Stimulated activated CD4-positive, alpha-beta T cell treated with anti-CD3 and anti-CD28 coated beads, Interleukin-1b, Interleukin-23, amount 100 ng/mL, for 48 hours (primary cell): Measurements from ENCODE around the gene LEP.

Source experiments
- DNase-seq: peaks from one replicate; pipeline ENCODE4 v3.0.0-alpha.2; 2020

The LEP gene

DNA sequence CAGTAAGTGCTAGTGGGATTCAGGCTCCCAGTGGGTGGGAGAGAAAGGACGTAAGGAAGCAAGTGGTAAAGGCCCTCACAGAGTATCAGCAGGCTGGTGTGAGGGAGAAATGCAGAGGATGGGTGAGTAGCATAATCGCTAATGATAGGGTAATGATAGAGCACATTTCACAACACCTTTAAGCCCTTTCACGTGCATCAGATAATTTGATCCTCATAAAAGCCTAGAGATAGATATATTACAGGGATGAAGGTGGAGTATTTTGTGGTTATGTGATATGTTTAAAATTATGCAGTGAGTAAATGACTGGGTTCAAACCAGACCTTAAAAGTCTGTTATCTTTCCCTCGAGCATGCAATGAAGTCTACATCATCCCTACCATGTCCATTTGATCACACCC is 10.3 kb downstream of the LEP start:
- DNase-seq, result no peak

DNA sequence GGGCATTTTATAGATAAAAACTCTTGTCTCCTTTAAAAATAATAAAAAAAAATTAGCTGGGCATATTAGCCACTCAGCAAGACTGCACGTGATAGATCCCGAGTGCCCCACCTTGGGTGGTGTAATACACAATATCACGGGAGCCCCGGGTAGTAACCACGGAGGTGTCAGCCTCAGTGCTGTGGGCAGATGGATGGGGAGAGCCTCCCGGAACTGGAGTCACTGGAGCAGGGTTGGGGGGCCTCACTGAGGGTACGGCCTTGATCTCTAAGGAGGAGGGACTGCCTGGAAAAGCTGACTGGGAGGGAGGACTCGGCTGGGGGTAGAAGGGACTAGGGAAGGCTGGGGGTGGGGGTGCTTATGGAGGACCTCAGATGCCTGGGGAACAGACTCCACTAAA is 12.6 kb downstream of the LEP start:
- DNase-seq, result no peak

DNA sequence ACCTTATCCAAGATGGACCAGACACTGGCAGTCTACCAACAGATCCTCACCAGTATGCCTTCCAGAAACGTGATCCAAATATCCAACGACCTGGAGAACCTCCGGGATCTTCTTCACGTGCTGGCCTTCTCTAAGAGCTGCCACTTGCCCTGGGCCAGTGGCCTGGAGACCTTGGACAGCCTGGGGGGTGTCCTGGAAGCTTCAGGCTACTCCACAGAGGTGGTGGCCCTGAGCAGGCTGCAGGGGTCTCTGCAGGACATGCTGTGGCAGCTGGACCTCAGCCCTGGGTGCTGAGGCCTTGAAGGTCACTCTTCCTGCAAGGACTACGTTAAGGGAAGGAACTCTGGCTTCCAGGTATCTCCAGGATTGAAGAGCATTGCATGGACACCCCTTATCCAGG is 13.4 kb downstream of the LEP start:
- DNase-seq, result no peak

DNA sequence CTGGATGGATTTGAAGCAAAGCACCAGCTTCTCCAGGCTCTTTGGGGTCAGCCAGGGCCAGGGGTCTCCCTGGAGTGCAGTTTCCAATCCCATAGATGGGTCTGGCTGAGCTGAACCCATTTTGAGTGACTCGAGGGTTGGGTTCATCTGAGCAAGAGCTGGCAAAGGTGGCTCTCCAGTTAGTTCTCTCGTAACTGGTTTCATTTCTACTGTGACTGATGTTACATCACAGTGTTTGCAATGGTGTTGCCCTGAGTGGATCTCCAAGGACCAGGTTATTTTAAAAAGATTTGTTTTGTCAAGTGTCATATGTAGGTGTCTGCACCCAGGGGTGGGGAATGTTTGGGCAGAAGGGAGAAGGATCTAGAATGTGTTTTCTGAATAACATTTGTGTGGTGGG is 14.2 kb downstream of the LEP start:
- no peak for DNase-seq

DNA sequence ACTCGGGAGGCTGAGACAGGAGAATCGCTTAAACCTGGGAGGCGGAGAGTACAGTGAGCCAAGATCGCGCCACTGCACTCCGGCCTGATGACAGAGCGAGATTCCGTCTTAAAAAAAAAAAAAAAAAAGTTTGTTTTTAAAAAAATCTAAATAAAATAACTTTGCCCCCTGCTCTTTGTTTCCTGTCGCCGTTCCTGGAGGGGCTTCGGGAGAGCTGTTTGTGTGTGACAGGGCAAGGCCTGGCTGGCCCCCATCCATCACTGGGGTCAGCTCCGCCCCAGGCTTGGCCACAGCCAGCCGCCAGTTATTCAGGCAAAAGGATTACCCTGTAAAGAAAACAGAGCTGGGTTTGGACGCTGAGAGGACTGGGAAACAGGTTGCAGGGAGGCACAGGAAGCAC is 16.4 kb downstream of the LEP start:
- no peak for DNase-seq

DNA sequence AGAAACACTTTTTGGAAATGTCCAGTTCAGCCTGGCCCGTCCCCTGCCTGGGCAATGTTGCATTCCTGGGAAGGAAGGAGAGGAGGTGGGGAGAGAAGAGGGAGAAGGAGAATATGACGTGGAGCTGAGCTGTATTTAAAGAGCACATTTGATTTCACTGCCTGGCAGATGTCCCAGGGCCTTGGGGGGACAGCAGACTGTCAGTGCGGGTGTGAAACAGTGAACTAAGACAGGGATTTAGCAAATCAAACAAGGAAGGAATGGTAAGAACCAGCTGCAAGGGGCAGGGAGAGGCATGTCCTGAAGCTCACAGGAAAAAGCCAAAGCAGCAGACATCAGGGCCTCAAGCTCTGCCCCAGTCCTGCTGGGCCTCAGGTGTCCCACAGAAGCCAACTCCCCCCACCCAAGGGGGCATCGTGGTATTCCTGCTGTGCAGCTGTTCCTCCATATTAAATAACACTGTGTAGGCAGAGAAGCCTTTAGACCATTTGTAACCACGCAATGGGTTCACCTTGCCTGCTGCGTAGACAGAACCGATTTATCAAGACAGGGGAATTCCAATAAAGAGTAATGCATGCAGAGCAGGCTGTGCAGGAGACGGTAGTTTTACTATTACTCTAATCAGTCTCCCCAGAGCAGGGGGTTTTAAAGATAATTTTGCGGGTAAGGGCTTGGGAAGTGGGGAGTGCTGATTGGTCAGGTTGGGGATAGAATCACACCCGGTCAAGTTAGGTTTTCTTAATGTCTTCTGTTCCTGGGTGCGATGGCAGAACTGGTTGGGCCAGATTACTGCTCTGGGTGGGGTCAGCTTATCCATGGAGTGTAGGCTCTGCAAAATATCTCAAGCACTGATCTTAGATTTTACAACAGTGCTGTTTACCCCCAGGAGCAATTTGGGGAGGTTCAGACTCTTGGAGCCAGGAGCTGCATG is 18.3 kb downstream of the LEP start:
- DNase-seq, result no peak

DNA sequence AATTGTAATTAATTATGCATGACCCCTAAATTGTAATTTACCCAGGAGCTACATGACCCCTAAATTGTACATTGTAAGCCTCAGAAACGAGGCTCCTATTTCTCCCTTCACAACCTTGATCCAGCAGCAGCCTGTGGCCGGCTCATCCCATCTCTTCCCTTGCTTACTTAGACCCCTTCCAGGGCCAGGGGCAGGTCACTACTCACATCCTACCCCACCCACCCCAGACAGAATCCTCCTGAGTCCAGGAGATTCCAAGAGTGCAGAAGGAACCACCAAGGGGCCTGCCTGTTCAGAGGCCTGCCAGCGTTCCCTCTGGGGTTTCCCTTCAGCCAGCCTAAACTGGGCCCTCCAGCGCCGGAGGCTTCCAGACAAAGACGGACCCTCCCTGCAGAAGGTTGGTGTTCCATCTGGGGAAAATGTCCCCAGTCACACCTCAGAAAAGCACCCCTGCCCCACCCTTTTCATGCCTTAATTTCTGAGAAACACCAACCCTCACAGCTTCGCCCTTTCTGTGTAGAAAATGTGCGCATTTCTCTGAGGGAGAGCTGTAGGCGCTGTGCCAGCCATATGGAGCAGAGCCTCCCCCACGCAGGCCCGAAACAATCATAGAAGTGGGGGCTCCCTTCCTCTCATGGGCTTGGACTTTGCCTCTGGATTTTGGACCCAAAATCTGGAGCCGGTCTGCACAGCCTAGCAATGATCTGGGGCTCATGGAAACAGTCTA is 19.2 kb downstream of the LEP start:
- no peak for DNase-seq

DNA sequence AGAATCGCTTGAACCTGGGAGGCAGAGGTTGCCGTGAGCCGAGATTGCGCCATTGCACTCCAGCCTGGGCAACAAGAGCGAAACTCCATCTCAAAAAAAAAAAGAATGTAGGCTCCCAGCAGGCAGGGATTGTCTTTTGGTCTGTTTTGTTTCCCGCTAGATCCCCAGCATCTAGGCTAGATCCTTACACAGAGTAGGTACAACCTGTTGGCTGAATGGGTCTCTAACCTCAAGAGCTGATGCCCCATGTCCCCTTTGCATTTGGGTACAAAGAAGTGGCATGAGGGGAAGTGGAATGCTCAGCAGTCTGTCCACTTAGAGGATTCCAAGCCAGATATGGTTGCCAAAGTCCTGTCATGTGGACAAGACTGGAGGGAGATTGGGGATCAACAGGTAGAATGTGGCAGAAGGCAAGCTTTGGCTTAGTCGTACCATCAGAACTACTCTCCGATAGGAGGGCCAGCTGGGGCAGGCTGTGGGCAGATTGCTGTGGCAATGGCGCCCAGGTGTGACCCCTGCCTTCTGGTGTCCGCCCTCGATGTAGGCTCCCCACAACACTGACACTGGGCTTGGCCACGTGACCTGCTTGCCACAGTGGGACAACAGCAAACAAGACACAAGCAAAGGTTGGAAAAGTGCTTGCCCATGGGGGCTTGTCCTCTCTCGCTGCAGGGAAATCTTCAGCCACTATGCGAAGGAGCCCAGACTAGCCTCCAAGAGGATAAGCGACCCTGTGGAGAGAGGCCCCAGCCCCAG is 21.4 kb downstream of the LEP start:
- no peak for DNase-seq

DNA sequence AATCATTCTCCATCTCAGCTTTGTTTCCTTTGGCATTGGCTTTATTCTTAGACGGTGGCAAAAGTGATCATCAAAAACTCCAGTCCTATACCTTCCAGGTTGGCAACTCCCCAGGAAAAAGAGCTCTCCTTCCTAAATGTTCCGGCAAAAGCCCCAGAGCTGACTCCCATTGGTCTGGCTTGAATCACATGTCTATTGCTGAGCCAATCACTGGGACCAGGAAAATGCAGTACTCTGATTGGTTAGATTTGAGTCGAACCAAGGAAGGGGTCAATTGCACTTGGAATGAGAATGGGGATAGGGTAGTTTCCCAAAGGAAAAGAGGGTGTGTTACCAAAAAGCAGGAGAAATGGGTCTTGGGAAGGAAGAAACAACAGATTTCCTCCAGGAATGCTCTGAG is 22.3 kb downstream of the LEP start:
- DNase-seq, result no peak

DNA sequence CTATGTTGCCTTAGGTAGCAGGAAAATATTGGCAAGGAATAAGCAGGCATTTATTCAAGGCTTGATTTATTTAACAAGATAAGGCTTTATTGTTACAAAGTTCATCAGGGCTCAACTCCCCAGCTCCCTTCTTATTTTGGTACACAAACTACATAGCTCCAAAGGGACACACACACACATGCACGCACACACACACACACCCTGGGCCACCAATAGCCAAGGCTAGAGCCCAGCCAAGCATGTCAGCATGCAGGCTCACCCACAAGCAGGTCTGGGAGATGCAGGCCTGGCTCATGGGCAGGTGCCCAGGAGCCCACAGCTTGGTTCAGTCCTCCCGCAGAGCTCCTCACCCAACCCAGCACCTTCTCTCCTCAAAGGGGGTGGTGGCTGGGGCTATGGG is 23.4 kb downstream of the LEP start:
- no peak for DNase-seq

DNA sequence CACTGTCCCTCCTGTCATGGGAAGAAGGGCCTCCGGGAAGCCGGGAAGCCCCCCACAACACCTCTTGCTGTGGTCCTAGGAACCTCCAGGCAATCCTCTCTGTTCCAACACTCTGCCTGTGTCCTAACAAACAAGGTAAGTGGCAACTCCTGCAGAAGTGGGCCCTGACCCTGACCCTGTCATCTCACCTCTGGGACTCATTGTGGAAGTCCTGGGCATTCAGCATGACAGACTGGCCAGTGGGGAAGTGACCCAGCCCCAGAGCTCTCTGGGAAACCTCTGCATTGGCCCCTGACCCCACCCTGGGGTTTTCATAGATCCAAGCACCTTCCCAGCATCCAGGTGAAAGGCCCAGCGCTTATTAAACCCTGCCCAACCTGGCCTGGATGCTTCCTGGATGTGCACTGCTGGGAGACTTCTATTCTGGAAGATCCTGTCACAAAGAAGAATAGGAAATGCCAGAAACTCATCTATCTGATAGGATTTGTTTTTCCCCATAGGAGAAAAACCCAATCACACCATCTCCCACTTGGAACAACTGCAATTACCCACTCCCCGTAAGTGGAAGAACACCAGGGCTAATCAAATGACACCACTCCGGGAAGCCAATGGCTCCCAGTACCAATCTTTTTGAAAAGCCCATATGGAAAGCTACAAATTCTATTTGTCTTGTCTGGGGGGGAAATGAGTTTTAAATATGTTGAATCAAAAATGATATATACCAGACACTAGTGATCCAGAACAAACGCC is 24.3 kb downstream of the LEP start:
- DNase-seq, result no peak

DNA sequence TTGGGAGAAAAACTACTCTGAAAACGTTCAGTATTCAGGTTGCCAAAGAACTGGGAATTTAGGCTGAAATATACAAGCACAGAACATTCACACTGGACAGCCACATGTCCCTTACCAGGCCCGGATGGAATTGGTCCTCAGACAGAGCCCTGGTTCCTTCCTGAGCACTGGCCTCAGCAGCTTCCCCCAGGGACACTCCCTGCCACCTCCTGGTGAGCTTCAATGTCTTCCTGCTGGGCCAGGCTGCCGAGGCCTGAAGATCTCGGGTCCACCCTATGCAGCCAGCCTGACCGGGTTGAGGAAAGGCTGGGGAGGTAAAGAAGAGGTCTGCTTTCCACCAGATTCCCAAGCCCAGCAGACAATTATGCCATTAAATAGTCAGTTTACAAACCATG is 24.8 kb downstream of the LEP start:
- no peak for DNase-seq

DNA sequence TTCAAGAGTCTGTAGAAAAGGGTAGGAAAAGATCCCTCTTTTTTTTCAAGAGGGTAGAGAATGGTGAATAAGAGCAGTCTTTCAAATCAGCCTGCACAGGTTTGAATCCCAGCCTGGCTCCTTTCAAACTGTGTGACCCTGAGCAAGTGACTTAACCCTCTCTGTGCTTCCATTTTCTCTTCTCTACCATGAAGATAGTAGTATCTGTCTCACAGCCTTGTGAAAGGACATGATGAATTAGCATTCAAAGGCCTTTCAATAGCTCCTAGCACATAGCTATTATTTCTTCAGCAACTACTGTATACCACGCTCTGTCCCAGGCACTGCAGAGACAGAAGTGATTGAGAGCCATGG is 25.4 kb downstream of the LEP start:
- no peak for DNase-seq

DNA sequence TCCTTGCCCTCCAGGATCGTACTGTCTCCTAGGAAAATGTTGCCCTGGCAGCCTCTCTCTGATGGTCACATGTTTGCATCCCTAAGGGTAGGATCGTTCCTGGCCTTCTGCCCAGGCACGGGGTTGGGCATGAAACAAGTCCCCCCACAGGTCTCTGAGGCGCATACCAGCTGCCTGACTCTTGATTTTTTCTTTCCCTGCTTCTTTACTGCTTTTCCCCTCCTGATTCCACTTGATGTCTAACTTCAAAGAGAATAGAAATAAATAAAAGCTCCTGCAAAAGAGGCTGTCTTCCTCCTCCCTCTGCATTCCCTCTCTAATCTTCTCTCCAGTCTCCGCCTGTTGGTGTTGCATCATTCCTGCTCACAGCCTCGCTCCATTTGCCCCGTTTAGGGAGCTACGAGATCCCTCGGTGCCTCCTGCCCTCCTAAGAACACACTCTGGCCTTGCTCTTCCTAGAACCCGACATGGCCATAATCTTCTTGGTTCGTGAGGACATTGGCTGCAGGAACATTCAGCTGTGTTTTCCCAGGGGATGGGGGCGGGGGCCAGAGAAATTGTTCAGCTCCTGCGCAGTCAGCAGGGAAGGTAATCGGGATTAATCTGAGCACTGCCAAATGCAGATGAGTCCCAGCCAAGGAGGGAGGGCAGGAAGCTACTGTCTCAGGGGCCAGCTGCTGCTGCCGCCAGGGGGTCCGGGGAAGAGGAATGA is 26.0 kb downstream of the LEP start:
- no peak for DNase-seq

DNA sequence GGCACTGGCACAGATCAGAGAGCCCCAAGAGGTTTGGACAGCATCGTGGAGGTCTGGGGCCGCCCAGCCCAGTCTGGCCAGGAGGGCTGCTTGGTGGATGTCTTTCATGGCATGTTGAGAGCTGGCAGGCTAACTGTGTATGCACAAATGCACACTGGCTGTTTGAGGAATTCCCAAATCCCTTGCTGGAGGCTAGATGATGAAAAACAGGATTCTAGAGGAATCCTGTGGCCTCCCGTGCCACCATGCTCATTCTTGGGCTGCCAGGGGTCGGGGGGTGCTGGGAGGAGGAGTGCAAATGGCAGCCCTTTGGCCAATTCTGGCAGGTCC is 26.5 kb downstream of the LEP start:
- DNase-seq, result no peak

DNA sequence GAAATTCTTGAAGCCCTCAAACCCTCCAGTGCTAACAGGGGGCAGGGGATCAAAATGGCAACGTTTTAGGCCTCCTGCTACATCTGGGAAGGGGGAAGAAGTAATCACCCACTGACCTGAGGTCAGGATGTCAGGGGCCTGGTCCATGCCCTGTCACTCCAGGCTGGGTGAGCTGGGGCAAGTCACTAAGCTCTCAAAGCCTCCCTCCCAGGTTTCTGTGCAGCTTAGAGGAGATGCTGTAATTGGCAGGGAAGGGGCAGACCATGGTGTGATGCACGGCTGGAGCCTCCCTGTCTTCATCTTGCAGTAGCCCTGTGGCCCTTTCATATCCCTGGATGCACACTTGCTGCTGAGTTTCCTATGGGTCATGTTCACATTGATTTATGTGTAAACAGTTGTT is 27.2 kb downstream of the LEP start:
- DNase-seq, result no peak

DNA sequence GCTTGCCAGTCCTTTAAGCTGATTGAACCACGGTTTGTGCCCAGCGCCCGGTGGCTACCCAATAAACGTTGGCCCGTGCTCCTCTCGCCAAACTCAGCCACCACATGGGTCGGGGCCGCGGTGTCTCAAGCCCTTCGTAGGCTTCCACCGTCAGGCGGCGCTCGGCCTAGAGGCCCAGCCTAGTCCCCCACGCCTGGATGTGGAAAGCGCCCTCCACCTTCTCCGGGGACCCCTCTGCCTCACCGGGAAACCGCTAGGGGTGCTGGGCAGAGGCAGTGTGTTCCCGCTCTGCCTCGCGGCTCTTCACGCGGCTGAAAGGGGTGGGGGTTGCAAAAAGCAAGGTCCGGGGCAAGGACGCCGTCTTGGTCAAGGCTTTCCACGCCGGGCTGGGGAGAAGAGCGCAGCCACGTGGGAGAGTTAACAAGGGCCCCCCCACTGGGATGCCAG is 29.8 kb downstream of the LEP start:
- no peak for DNase-seq

DNA sequence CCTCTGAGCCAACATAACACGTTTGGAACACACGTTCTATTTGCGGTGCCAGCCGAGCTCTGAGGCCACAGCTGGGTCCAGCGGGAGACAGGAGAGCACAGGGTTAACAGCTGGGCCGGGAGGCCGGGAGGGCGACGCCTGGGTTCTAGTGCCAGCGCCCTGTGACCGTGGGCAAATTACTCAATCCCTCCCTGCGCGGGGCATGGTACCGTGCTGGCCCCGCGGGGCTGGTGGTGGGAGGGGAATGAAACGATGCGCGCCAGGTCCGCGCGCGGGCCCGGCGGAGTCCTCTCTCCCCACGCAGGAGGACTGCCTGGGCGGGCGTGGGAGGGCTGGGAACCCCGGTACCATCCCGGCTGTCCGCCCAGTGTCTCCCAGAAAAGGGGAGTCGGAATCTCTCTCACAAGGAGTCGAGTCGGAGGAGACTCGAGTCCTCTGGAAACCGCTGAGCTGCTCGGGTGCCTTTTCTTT is 30.4 kb downstream of the LEP start:
- DNase-seq, result no peak

DNA sequence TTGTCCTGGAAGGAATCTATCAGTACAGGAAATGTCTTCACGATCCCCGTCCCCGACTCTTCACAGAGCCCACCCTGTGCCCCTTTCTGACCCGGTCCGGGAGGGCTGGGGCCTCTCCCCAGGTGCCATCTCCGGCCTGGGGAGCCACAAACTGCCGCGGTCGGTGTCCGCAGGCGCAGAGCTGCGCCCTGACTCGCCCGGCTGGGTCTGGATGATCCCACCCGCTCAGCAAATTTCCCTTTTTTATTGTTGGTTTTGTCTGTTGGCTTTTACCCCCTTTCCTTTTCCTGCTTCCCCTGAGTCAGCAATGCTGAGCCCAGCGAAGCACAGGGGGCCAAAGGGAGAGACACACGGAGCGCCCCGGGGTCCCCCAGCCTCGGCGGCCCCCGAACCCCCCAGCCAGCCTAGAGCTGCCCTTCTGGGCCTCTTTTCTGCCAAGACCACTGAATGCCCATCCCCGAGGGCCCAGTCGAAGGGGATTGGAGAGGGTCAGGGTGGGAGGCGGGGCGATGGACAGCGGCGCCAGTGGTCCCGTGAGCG is 30.9 kb downstream of the LEP start:
- DNase-seq, result no peak

DNA sequence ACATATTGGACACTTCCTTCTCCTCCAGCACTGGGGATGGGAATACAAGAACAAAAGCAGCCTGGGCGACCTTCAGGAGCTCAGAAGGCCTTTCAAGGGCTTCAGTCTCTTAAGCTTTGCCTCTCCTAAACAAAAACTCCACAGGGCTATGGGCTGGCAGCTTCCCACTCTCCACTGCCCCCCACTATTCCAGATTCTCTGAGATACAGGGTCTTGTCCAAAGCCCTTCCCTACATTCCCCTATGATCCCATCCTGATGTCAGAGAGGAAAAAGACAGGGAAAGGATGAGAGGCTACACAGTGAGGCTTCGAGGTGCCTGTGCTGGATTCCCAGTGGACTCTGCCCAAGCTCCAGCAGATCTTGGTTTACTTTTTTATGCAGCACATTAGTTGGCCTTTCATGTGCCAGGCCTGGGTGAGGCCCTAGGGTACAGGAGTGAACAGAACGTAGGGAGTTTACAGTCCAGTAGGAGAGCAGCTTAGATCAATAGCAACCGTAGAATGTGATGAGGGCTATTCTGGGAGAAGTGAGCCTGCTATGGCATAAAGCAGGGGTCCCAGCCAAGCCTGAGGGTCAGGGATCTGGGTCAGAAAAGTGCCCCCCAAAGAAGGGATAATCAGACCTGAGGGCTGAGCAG is 33.3 kb downstream of the LEP start:
- no peak for DNase-seq

DNA sequence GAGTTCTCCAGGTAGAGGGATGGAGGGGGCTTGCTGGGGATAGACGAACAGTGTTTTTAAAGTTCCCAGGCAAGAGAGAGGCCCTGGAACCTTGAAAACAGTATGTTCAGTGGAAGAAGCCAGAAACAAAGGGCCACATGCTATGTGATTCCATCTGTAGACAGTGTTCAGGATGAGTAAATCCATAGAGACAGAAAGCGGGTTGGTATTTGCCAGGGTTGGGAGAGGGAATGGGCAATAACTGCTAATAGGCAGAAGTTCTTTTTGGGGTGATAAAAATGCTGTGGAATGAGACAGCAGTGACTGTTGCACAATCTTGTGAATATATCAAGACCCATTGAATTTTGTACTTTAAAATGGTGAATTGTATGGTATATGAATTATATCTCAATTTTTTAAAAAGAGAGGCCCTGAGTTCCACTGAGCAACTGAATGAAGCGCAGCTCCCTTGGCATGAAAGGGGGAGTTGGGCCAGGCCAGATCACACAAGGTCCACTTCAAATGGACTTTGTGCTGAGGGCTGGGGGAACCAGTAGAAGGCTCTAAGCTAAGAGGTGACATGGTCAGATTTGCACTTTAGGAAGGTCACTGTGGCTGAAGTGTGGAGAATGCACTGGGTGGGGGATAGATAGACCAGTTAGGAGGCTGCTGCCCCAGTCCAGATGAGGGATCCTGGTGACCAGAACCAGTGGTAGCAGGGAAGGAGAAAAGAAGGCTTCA is 34.0 kb downstream of the LEP start:
- DNase-seq, result no peak
